ENCODE data around the gene PPM1L. TPM values are rescaled to one million over a fixed set of nuclear protein-coding genes. Genes with fewer than 3 reads are reported as not detected.

The PPM1L gene
- polyA plus RNA-seq, 1 experiment = 0.66 TPM

GRCh38 chr3:160792540-160792939 lies 36.5 kb downstream of the PPM1L start:
- CTCF ChIA-PET = no interaction called here
- POLR2A ChIA-PET = no interaction called here

DNA sequence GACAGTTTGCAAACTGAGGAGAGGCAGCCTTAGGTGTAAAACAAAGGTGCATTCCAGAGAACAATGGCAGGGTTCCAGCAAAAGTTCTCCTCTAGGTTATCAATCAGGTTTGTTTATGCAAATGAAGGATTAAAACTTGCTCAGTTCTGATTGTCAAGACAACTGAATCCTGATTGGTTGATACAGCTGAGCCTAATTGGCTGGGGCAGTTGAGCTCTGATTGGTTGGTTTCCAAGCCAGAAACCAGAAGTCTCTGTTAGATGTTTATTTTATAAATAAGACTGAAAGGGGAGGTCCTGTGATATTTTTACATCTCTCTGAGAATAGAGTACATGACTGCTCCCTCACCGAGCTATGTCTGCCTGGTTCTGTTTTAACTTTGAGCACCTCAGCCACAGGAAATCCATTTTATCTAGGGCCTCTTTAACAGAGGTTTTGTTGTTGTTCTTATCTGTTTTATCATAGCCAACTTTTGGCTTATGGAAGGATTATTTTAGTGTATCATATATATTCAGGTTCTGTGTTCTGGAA lies 37.8 kb downstream of the PPM1L start:
- Histone ChIP-seq H3K36me3 (ENCODE audit: control insufficient read depth, insufficient read depth, low read length) (no peaks in the 10 kb centered on the region), H3K27me3 (ENCODE audit: control insufficient read depth, insufficient read depth, low read length) (no peaks in the 10 kb centered on the region), H3K4me3 (ENCODE audit: low read depth, low read length) (no peak overlapping the region)
- TF ChIP-seq CTCF (IDR thresholded peaks at IDR 0.05; ENCODE audit: insufficient read depth, low read depth, low read length) = no peak
- ChIA-PET CTCF (interaction anchor here (1.0 kb wide), 1 partner anchor 86 kb away, joined by 3 read pairs; no protein-coding TSS in a partner anchor), POLR2A (no interaction called here)
- DNase-seq (ENCODE audit: low read depth) = no peak

More at GRCh38 chr3:160792540-160792939, 36.5 kb downstream of the PPM1L start:
- Histone ChIP-seq H3K27me3 (ENCODE audit: control insufficient read depth, insufficient read depth, low read length) (no peaks in the 10 kb centered on the region), H3K4me3 (ENCODE audit: low read depth, low read length) (no peak overlapping the region), H3K36me3 (ENCODE audit: control insufficient read depth, insufficient read depth, low read length) (no peaks in the 10 kb centered on the region)
- DNase-seq (ENCODE audit: low read depth) = no peak
- no peak for TF ChIP-seq CTCF (IDR thresholded peaks at IDR 0.05; ENCODE audit: insufficient read depth, low read depth, low read length)

DNA sequence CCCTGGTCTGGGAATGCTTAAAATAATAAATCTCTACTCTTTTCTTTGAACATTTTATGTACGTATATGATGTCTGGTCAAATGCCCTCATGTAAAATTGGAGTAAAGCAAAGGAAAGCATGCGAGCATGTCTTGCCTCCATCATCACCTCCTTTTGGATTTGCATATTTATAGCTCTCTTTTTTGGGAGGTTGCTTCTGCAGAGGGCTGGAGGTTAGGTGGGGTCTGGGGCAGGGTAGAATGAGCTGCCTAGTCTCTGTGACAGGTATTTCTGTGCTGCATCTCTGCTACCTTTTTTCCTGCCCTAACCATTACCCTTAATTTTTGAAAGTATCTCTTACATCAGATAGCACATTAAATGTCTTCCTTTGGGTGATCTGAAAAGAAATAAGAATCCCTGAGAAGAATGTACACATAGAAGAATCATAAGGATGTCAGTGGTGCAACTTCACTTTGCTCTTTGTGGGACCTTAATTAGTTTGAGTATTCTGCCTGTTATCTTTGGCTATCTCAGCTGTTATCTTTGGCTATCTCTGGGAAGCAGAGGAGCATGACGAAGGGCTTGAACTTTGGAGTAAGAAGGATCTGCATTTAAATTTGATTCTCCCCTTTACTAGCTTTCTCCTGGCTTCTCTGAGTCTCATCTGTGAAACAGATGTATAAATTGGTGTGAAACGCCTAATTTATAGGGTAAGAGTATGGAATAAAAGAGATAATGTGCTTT lies 40.2 kb downstream of the PPM1L start:
- TF ChIP-seq CTCF (IDR thresholded peaks at IDR 0.05; ENCODE audit: insufficient read depth, low read depth, low read length) = no peak
- Histone ChIP-seq H3K4me3 (ENCODE audit: low read depth, low read length) (no peak overlapping the region), H3K36me3 (ENCODE audit: control insufficient read depth, insufficient read depth, low read length) (no peaks in the 10 kb centered on the region), H3K27me3 (ENCODE audit: control insufficient read depth, insufficient read depth, low read length) (no peaks in the 10 kb centered on the region)
- CTCF ChIA-PET = no interaction called here
- no peak for DNase-seq (ENCODE audit: low read depth)
- POLR2A ChIA-PET = no interaction called here

- Histone ChIP-seq H3K27me3 (ENCODE audit: control insufficient read depth, insufficient read depth, low read length) (no peaks in the 10 kb centered on the region), H3K4me3 (ENCODE audit: low read depth, low read length) (no peak overlapping the region), H3K36me3 (ENCODE audit: control insufficient read depth, insufficient read depth, low read length) (no peaks in the 10 kb centered on the region)
- no peak for DNase-seq (ENCODE audit: low read depth)
- POLR2A ChIA-PET = no interaction called here
- CTCF ChIA-PET = no interaction called here
- TF ChIP-seq CTCF (IDR thresholded peaks at IDR 0.05; ENCODE audit: insufficient read depth, low read depth, low read length) = no peak
These were observed 40.8 kb downstream of the PPM1L start for GRCh38 chr3:160796813-160797164.

- Histone ChIP-seq H3K36me3 (ENCODE audit: control insufficient read depth, insufficient read depth, low read length) (no peaks in the 10 kb centered on the region), H3K4me3 (ENCODE audit: low read depth, low read length) (no peak overlapping the region), H3K27me3 (ENCODE audit: control insufficient read depth, insufficient read depth, low read length) (no peaks in the 10 kb centered on the region)
- DNase-seq (ENCODE audit: low read depth) = no peak
- ChIA-PET POLR2A (no interaction called here), CTCF (no interaction called here)
- no peak for TF ChIP-seq CTCF (IDR thresholded peaks at IDR 0.05; ENCODE audit: insufficient read depth, low read depth, low read length)
These were observed 41.3 kb downstream of the PPM1L start for GRCh38 chr3:160797356-160797755.
